ENCODE results near the gene DSCAML1.

The DSCAML1 gene

GRCh38 chr11:117633976-117634755, 162.8 kb downstream of the DSCAML1 start:
- no peak for DNase-seq (ENCODE audit: low read depth)

- no peak for DNase-seq (ENCODE audit: low read depth)
Measured at GRCh38 chr11:117633186-117633754, 163.7 kb downstream of the DSCAML1 start.

DNA sequence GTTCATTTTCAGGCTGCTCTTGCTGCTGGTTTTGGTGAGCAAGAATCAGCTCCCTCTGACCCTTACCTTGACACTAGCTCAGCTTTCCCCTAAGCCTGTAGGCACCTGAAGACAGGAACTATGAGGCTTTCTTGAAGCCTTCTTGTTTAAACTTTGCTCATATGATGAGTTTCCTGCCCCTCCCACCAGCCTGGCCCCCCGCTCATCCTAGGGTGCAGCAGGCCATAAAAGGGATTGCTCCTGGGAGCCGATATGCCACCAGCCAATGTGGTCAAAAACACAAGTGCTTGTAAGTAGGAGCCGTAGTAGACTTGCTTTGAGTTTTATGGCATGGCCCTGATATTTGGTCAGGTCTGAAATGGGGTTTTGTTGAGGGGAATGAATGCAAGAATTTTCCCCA, 164.7 kb downstream of the DSCAML1 start:
- DNase-seq (ENCODE audit: low read depth), result no peak

GRCh38 chr11:117631336-117632140, 165.5 kb downstream of the DSCAML1 start:
- DNase-seq (ENCODE audit: low read depth), result no peak

DNA sequence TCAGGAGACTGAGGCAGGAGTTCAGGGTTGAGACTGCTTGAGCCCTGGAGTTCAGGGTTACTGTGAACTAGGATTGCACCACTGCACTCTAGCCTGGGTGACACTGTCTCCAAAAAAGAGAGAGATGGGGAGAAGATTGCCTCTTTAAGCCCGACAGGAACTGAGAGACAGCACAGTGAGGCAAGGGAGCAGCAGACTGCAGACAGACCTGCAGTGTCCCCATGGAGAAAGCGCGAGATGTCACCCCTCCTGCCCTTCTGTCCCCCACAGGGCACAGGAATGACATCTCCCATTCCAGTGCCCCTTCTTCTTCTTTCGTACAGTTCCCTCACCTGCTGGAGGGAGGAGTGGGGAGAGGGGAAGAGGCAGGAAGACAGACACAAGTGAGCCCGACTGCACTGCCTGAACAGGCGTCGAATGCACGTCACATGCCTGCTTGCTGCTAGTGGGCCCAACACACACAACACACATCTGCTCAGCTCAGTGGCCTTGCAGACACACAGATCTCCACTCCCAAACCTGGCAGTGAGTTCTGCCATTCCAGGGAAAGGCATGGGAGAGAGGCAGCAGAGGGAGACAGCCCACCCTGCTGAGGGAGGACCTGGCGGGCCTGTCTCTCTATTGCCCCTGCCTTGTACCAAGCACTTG, 167.0 kb downstream of the DSCAML1 start:
- no peak for DNase-seq (ENCODE audit: low read depth)

DNA sequence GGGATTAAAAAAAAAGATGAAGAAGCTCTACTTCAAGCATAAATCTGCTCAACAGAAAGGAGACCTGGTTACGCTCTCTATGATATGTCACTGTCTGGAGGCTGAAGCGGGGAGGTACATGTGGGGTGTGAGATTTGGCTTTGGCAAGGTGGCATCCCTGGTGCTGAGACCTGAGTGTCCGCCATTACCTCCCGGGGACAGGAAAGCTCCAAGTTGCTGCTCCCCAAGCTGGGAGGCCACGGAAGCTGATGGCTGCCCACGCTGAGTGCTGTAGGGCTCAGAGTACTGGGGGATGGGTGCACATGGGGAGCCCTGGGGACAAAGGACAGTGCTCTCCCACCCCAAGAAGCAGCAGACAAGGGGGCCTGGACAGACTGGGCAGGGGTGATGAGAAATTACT, 167.9 kb downstream of the DSCAML1 start:
- no peak for DNase-seq (ENCODE audit: low read depth)

DNA sequence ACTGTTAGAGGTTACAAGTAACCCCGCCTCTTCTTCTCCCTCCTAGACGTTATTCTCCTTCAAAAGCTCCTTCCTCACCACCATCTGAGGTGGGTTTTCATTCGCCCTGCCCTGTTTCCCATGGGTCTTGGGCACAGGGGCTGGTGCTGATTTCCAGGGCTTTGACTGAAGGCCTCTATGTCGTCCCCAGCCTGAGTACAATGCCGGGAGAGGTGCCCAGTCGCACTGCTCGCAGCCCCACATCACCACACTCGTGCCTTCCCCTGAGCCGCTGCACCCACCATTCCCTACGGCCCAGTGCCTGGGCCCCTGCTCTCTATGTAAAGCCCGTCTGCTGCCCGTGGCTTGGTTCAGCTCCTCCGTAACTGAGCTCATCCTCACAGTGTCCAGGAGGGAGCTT, 169.8 kb downstream of the DSCAML1 start:
- no peak for DNase-seq (ENCODE audit: low read depth)

GRCh38 chr11:117626576-117626975, 170.4 kb downstream of the DSCAML1 start:
- DNase-seq (ENCODE audit: low read depth), result no peak

DNA sequence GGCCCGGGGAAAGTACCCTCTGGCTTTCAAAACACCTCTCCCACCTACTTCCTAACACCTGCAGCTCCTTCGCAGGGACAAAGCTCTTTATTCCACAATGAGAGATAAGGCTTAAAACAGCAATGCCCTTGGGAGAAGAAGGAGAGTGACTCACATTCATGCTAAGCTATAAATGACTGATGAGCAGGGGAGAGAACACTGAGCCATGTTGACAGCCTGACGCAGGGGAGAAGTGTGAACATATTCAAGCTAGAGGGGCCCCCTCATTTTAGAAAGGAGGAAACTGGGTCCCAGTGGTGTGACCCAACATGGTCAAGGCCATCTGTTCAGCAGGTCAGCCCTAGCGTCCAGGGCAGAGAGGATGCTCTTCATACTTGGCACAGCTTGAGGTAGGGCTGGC, 171.8 kb downstream of the DSCAML1 start:
- DNase-seq (ENCODE audit: low read depth), result no peak

GRCh38 chr11:117623831-117624271, 173.2 kb downstream of the DSCAML1 start:
- DNase-seq (ENCODE audit: low read depth), result no peak

DNA sequence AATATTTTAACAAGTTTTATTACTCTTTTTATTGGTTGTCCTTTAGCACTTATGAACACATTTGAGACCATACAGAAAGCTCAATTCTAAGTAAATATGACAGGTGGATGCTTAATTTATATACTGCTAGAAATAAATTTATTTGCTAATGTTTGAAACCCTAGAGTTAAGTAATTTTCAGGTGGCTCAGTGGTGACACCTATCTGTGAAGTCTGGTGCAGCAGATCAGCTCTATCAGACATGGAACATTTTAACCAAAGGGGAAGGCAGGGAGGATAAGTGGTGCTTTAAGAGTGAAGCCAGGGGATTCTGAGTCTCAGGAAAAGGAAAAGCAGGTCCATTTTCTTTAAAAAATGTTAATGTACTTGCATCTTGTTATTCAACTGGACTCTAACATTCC, 175.8 kb downstream of the DSCAML1 start:
- DNase-seq (ENCODE audit: low read depth), result no peak

- DNase-seq (ENCODE audit: low read depth), result no peak
Measured at GRCh38 chr11:117620659-117621058, 176.4 kb downstream of the DSCAML1 start.

GRCh38 chr11:117620086-117620485, 176.9 kb downstream of the DSCAML1 start:
- no peak for DNase-seq (ENCODE audit: low read depth)

DNA sequence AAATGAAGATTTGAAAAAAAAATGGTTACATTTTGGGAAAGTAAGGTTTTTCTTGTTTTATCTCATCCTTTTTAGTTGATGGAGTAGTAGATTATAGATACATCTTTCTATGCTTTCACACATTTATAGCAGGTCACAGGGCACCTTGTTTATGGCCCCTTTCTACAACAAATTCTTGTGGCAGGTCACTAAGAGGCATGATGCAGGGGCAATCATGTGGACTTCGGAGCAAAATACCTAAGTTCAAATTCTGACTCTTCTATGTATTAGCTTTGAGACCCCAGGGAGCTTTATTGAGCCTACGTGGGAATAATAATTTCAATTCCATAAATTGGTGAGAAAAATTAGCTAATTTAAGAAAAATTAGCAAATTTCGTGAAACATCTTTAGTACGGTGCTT, 177.4 kb downstream of the DSCAML1 start:
- DNase-seq (ENCODE audit: low read depth), result no peak

GRCh38 chr11:117618982-117619355, 178.0 kb downstream of the DSCAML1 start:
- DNase-seq (ENCODE audit: low read depth), result no peak

- no peak for DNase-seq (ENCODE audit: low read depth)
Measured at GRCh38 chr11:117618302-117618981, 178.6 kb downstream of the DSCAML1 start.

DNA sequence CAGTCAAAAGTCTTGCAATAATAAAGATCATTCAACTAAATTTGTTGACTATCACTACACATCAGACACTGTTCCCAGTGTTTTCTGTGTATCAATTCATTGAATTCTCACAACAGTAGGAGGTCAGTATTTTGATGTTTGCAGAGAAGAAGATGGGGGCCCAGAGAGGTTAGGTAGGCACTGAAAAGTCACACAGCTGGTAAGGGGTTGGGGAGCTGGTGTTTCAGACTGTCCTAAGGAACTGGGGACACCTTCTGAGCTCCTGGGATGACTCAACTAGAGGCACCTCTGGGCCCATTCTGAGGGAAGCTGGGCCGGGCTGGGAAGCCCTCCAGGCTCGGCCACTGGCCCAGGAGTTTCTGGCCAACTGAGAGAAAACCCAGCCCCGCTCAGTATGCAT, 180.0 kb downstream of the DSCAML1 start:
- DNase-seq (ENCODE audit: low read depth), result no peak

- DNase-seq (ENCODE audit: low read depth), result no peak
Measured at GRCh38 chr11:117614728-117615127, 182.3 kb downstream of the DSCAML1 start.

DNA sequence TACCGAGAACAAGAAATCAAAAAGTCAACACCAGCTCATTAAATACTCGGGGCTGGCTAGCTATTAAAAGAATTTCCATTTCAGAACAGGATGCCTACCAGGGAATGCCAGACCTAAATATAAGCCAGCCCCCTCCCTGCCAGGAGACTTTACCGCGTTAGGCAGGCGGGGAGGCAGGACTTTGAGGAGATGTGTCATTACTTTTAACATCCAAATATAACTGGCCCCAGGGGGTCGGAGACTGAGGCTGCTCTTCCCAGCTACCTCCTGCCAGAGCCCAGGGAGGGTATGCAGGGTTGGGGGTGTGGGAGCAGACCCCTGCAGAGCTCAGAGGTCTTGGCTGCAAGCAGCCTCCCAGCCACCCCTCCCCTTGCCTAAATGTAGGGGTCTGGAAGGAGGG, 183.5 kb downstream of the DSCAML1 start:
- DNase-seq (ENCODE audit: low read depth), result no peak

DNA sequence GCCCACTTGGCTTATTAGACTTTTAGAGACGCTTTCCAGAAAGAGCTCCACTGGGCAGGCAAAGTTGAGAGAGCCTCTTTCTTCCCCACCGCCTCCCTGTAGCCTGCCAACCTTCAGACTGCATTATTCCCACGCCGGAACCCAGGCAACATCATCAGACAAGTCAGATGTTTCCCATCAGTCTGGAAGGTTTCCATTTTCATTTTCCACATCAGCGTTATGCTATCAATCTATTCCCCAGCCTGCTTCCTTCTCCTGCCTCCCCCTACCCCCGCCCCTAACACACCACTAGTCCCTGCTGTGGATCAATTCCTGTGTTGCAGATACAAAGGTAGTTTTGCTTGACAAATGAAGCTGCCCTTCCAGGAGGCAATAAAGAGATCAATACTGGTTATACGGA, 184.8 kb downstream of the DSCAML1 start:
- no peak for DNase-seq (ENCODE audit: low read depth)

DNA sequence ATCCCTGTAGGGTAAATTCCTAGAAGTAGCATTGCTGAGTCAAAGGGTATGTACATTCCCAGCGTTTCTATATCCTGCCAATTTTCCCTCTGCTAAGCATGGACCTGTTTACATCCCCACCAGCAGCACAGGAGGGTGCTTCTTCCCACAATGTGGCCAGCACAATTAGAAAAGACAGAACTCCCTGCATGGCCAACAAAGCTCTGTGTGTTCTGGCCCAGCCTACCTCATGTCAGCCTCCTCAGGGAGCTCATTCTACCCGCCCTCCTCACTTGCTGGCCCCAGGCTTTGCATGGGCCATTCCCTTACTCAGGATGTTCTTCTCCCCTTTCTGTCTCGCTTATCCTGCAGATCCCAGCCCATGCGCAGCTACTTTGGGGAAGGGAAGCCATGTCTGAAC, 186.1 kb downstream of the DSCAML1 start:
- no peak for DNase-seq (ENCODE audit: low read depth)

GRCh38 chr11:117610045-117610444, 187.0 kb downstream of the DSCAML1 start:
- DNase-seq (ENCODE audit: low read depth), result no peak
